Measurements from ENCODE around the gene CEP295NL.

- TF ChIP-seq GATA3 (IDR thresholded peaks at IDR 0.05; ENCODE audit: low read depth, low read length) (no peak), GATA2 (IDR thresholded peaks at IDR 0.05; ENCODE audit: low read depth, low read length) (no peak; the same call in 1 of the 2 replicates)
Measured at GRCh38 chr17:78937561-78937960, 34.6 kb upstream of the CEP295NL start.
